Fibroblast of villous mesenchyme (primary cell): ENCODE data around the gene ANKRD45. TPM values are rescaled to one million over a fixed set of nuclear protein-coding genes. Genes with fewer than 3 reads are reported as not detected.
"Not testable (repeated sequence)": the region's sequence is repeated elsewhere in the genome, so short reads cannot be mapped to it uniquely, and the experiment has no call there.

Experiments
- DNase-seq: peaks from one replicate; pipeline ENCODE4 v3.0.0-alpha.2; 2010; ENCODE audit warnings: low read depth
- H3K4me3 ChIP-seq: 2 replicates; pipeline ENCODE4 v1.5.1; 2011; ENCODE audit warnings: low read depth, mild to moderate bottlenecking, low read length
- total RNA-seq: library from RNA; depleted of rRNA; stranded (reverse); fragments of >200 nt; gene quantifications from 2 replicates; pipeline ENCODE4 v1.2.3, GENCODE V29; 2012
- TF ChIP-seq, protein P1 (sequence below): IDR thresholded peaks from 2 replicates; pipeline ENCODE4 v1.5.1; 2012; ENCODE audit warnings: low read depth, mild to moderate bottlenecking, low read length; ENCODE audit not compliant: insufficient read depth

Gene ANKRD45
- total RNA-seq, 1 donor: 0.43 TPM

DNA sequence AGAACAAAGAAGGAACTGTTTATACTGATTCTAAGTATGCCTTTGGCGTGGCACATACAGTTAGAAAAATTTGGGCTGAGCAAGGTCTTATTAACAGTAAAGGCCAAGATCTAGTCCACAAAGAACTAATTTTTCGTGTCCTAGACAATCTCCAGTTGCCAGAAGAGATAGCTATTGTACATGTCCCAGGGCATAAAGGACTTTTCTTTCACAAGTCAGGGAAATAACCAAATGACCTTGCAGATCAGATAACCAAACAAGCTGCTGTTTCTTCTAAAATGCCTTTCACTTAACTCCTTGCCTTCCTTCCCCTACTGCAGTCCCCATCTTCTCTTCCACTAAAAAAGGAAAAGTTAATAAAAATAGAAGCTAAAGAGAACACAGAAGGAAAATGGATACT lies 30.5 kb downstream of the ANKRD45 start:
- DNase-seq: no peak
- no peak overlapping the region for H3K4me3 ChIP-seq
- TF ChIP-seq, protein P1, sequence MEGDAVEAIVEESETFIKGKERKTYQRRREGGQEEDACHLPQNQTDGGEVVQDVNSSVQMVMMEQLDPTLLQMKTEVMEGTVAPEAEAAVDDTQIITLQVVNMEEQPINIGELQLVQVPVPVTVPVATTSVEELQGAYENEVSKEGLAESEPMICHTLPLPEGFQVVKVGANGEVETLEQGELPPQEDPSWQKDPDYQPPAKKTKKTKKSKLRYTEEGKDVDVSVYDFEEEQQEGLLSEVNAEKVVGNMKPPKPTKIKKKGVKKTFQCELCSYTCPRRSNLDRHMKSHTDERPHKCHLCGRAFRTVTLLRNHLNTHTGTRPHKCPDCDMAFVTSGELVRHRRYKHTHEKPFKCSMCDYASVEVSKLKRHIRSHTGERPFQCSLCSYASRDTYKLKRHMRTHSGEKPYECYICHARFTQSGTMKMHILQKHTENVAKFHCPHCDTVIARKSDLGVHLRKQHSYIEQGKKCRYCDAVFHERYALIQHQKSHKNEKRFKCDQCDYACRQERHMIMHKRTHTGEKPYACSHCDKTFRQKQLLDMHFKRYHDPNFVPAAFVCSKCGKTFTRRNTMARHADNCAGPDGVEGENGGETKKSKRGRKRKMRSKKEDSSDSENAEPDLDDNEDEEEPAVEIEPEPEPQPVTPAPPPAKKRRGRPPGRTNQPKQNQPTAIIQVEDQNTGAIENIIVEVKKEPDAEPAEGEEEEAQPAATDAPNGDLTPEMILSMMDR: no peak

DNA sequence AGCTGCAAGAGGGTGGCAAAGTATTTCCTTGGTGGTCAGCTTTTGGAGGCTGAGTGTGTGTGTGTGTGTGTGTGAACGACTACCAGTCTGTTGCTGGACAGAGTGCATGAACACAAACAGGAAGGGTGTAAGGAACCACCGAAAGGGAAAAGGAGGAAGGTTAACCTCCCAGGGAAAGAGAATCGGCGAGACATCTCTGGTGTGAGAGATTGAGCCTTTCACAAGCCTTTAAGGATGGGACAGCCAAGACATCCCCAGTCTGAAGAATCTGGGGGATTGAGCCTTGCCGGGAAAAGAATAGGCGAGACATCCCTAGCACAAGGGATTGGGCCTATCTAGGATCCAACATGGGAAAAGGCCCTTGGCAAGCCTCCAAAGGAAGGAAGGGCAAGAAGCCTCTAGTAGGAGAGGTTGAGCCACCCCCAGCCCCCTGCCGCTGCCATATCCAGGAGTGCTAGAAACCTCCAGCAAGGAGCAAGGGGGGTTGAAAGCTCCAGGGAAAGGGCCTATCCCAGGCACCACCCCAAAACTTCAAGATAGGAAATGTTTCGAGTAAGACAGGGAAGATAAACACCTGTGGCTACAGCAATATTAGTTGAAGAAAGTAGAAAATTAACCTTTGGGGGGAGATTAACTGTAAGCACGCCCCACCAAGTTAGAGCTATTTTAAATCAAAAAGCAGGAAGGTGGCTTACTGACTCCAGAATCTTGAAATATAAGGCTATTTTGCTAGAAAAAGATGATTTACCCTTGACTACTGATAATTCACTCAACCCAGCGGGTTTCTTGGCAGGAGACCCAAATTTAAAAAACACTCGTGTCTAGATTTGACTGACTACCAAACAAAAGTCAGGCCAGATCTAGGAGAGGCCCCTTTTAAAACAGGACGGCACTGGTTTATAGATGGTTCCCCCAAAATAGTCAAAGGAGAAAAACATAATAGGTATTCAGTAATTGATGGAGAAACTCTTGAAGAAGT lies 31.3 kb downstream of the ANKRD45 start:
- TF ChIP-seq, protein P1: no peak
- DNase-seq: no peak
- no peak overlapping the region for H3K4me3 ChIP-seq

DNA sequence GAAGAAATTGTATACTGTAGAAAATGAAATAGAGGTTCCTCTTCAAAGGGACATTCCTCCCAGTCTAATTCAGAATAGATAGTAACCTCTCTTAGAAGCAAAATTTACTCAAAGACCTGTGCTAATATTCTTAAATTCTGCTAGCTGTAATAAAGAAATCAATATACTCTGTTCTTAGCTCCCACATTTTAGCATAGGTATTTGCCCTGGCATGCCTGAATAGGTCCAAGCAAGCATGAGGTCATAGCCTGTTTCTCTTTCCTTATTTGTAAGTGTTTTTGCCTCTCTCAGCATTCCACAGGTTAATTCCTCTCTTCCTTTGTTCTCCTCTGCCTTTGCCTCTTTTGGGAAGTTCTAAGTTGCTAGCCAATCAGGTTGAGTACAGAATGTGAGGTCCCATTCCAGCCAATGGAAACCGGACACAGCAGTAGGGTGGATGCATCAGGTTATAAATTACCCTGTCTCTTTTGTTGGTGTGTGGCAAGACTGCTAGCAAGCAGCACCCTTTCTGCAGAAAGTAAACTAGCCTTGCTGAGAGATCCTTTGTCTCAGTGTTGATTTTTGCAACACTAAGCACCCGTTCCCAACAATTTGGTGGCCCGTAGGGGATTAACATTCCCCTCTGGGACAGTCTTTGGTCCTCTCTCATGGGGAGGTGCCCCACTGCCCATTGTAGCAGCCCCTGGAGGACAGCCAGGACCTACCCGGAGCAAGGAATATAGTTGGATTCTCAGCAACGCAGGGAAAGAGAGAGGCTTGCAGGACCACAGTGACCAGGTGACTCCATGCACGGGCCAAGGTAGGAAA lies 32.2 kb downstream of the ANKRD45 start:
- DNase-seq, H3K4me3 ChIP-seq: not testable (repeated sequence)

DNA sequence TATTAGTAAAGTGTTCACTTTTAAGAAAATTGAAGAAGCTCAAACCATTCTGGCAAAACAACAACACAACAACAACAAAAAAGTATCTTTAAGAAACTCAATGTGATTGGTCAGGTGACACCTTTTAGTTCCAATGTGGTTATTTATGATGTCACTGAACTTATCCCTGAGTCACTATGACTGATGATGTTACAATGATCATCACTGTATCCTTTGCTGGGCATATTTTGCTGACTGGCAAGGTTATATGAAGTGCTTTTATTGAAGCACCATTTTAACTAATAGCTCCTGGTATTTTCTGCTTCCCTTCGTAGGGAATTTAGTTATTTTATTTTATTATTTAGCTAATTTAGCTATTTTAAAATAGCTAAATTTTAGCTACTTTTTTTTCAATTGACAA lies 34.5 kb downstream of the ANKRD45 start, which contains the start of gene TEX50:
Gene TEX50 (plus strand): TSS at position 223 of the 400 bp plus-strand sequence. CDS start 184 bp downstream, outside the sequence.
- DNase-seq: no peak
- no peak within 1 kb of the TSS for H3K4me3 ChIP-seq
- TF ChIP-seq, protein P1: no peak

DNA sequence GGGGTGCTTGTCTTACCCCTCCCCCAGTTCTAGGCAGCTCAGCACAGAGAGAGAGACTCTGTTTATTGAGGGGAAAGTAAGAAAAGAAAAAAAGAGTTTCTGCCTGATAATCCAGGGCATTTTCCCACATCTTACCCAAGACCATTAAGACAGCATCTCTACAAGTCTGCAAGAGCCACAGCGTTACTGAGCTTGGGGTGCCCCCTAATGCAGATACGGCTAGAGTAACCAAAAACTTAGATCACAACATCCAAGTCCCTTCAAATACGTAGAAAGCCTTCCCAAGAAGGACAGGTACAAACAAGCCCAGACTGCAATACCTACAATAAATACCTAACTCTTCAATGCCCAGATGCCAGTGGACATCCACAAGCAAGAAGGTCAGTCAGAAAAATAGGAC lies 40.8 kb downstream of the ANKRD45 start:
- TF ChIP-seq, protein P1: no peak
- no peak overlapping the region for H3K4me3 ChIP-seq
- peak; percentile 16 for DNase-seq

DNA sequence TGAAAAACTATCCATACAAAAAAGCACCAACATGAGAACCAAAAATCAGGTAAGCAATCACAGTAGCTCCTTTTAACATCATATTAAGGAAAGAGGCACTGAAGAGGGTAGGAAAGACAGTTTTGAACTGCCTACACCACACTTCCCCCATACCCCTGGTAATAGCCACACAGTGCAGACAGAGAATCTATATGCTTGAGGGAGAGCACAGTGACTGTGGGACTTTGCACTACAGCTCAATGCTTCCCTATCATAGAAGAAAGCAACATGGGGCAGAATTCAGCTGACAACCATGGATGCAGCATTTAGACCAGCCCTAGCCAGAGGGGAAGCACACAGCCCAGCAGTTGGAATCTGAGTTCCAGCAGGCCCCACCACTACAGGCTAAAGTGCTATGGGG lies 42.4 kb downstream of the ANKRD45 start:
- TF ChIP-seq, protein P1: no peak
- H3K4me3 ChIP-seq: no peak overlapping the region
- no peak for DNase-seq

DNA sequence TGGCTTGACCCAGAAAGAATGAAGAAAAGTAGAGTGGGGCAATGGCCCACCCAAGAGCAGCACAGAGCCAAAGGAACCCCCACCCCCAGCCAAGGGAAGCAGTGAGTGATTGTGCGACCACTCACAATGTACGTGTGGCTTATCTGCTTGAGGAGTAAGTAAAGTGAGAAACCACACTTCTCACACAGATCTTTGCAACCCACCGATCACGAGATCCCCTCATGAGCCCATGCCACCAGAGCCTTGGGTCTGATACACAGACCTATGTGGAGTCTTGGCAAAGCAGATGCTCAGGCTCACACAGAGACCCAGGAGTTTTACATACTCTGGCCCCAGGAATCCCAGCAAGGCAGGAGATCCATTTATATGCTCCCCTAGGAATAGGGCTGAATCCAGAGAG lies 52.8 kb downstream of the ANKRD45 start:
- TF ChIP-seq, protein P1: no peak
- DNase-seq: no peak
- H3K4me3 ChIP-seq: no peak overlapping the region

DNA sequence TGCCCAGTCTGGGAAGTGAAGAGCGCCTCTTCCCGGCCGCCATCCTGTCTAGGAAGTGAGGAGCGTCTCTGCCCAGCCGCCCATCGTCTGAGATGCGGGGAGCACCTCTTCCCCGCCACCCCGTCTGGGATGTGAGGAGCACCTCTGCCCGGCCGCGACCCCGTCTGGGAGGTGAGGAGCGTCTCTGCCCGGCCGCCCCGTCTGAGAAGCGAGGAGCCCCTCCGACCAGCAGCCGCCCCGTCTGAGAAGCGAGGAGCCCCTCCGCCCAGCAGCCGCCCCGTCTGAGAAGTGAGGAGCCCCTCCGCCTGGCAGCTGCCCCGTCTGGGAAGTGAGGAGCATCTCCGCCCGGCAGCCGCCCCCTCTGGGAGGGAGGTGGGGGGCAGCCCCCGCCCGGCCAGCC lies 56.6 kb downstream of the ANKRD45 start:
- H3K4me3 ChIP-seq, DNase-seq: not testable (repeated sequence)
